Measurements from ENCODE around the gene TMEM61.
"Not testable (repeated sequence)": the region's sequence is repeated elsewhere in the genome, so short reads cannot be mapped to it uniquely, and the experiment has no call there.

Gene TMEM61

GRCh38 chr1:55015123-55015522, 34.7 kb downstream of the TMEM61 start:
- Histone ChIP-seq H3K4me1 (no peaks in the 10 kb centered on the region), H3K36me3 (ENCODE audit: control insufficient read depth, insufficient read depth, low read length) (no peaks in the 10 kb centered on the region), H2AFZ (no peak overlapping the region), H3K9me3 (ENCODE audit: control insufficient read depth, low read length) (no peaks in the 10 kb centered on the region), H3K27me3 (ENCODE audit: control insufficient read depth, insufficient read depth, low read length) (no peaks in the 10 kb centered on the region), H3K27ac (no peak overlapping the region), H3K79me2 (no peaks in the 10 kb centered on the region), H3K9ac (no peak overlapping the region), H3K4me2 (ENCODE audit: low read length) (no peak overlapping the region), H3K4me3 (ENCODE audit: low read depth, low read length) (no peak overlapping the region)
- TF ChIP-seq CTCF (IDR thresholded peaks at IDR 0.05), result no peak

- H3K27me3 ChIP-seq (ENCODE audit: control insufficient read depth, insufficient read depth, low read length), result no peaks in the 10 kb centered on the region
- no peak overlapping the region for H2AFZ ChIP-seq
- no peaks in the 10 kb centered on the region for H3K9me3 ChIP-seq (ENCODE audit: control insufficient read depth, low read length)
- no peak for TF ChIP-seq CTCF (IDR thresholded peaks at IDR 0.05)
- no peak overlapping the region for H3K4me2 ChIP-seq (ENCODE audit: low read length)
- H3K4me3 ChIP-seq (ENCODE audit: low read depth, low read length), result no peak overlapping the region
- H3K4me1 ChIP-seq, result no peaks in the 10 kb centered on the region
- H3K9ac ChIP-seq, result no peak overlapping the region
- no peaks in the 10 kb centered on the region for H3K79me2 ChIP-seq
- H3K27ac ChIP-seq, result no peak overlapping the region
- no peaks in the 10 kb centered on the region for H3K36me3 ChIP-seq (ENCODE audit: control insufficient read depth, insufficient read depth, low read length)
Observed at GRCh38 chr1:55015731-55016620, 35.5 kb downstream of the TMEM61 start.

- no peaks in the 10 kb centered on the region for H3K27me3 ChIP-seq (ENCODE audit: control insufficient read depth, insufficient read depth, low read length)
- H3K4me3 ChIP-seq (ENCODE audit: low read depth, low read length), result no peak overlapping the region
- H3K79me2 ChIP-seq, result no peaks in the 10 kb centered on the region
- no peak overlapping the region for H3K9ac ChIP-seq
- H3K9me3 ChIP-seq (ENCODE audit: control insufficient read depth, low read length), result no peaks in the 10 kb centered on the region
- no peak overlapping the region for H3K27ac ChIP-seq
- H2AFZ ChIP-seq, result no peak overlapping the region
- no peaks in the 10 kb centered on the region for H3K4me1 ChIP-seq
- H3K4me2 ChIP-seq (ENCODE audit: low read length), result no peak overlapping the region
- TF ChIP-seq CTCF (IDR thresholded peaks at IDR 0.05), result no peak
- no peaks in the 10 kb centered on the region for H3K36me3 ChIP-seq (ENCODE audit: control insufficient read depth, insufficient read depth, low read length)
Observed at GRCh38 chr1:55018395-55018794, 38.0 kb downstream of the TMEM61 start.

- H3K27ac ChIP-seq, result no peak overlapping the region
- H3K9ac ChIP-seq, result no peak overlapping the region
- H3K4me2 ChIP-seq (ENCODE audit: low read length), result no peak overlapping the region
- H3K79me2 ChIP-seq, result no peaks in the 10 kb centered on the region
- peak overlapping the region; percentile 65 for H2AFZ ChIP-seq
- TF ChIP-seq CTCF (IDR thresholded peaks at IDR 0.05), result peak; percentile 89
- H3K4me3 ChIP-seq (ENCODE audit: low read depth, low read length), result no peak overlapping the region
- no peaks in the 10 kb centered on the region for H3K36me3 ChIP-seq (ENCODE audit: control insufficient read depth, insufficient read depth, low read length)
- no peaks in the 10 kb centered on the region for H3K27me3 ChIP-seq (ENCODE audit: control insufficient read depth, insufficient read depth, low read length)
- H3K9me3 ChIP-seq (ENCODE audit: control insufficient read depth, low read length), result no peaks in the 10 kb centered on the region
- H3K4me1 ChIP-seq, result no peaks in the 10 kb centered on the region
Observed at GRCh38 chr1:55021942-55022546, 41.6 kb downstream of the TMEM61 start.

GRCh38 chr1:55024163-55024562, 43.7 kb downstream of the TMEM61 start:
- not testable (repeated sequence) for H3K4me1 ChIP-seq; H3K36me3 ChIP-seq (ENCODE audit: control insufficient read depth, insufficient read depth, low read length); H3K79me2 ChIP-seq; H3K27me3 ChIP-seq (ENCODE audit: control insufficient read depth, insufficient read depth, low read length); H3K27ac ChIP-seq; H3K4me3 ChIP-seq (ENCODE audit: low read depth, low read length); H3K9ac ChIP-seq; H3K9me3 ChIP-seq (ENCODE audit: control insufficient read depth, low read length); H2AFZ ChIP-seq; H3K4me2 ChIP-seq (ENCODE audit: low read length)

- not testable (repeated sequence) for H3K4me2 ChIP-seq (ENCODE audit: low read length); H3K27ac ChIP-seq; H3K4me3 ChIP-seq (ENCODE audit: low read depth, low read length); H3K27me3 ChIP-seq (ENCODE audit: control insufficient read depth, insufficient read depth, low read length); H3K36me3 ChIP-seq (ENCODE audit: control insufficient read depth, insufficient read depth, low read length); H3K79me2 ChIP-seq; H3K9me3 ChIP-seq (ENCODE audit: control insufficient read depth, low read length); H2AFZ ChIP-seq; H3K4me1 ChIP-seq; H3K9ac ChIP-seq
Observed at GRCh38 chr1:55026682-55027081, 46.3 kb downstream of the TMEM61 start.

GRCh38 chr1:55031098-55031497, 50.7 kb downstream of the TMEM61 start:
- not testable (repeated sequence) for H3K9me3 ChIP-seq (ENCODE audit: control insufficient read depth, low read length); H3K27ac ChIP-seq; H3K9ac ChIP-seq; H3K4me3 ChIP-seq (ENCODE audit: low read depth, low read length); H3K79me2 ChIP-seq; H3K4me1 ChIP-seq; H3K27me3 ChIP-seq (ENCODE audit: control insufficient read depth, insufficient read depth, low read length); H2AFZ ChIP-seq; H3K4me2 ChIP-seq (ENCODE audit: low read length); H3K36me3 ChIP-seq (ENCODE audit: control insufficient read depth, insufficient read depth, low read length)
